MM.1S (cell line): Measurements from ENCODE around the gene SV2B.

ENCODE experiments used
- DNase-seq: peaks from one replicate; pipeline ENCODE4 v3.0.0-alpha.2; 2015
- H2AFZ ChIP-seq: fragments of 300-600 bp; sonication (generic); 2 replicates; pipeline ENCODE4 v1.6.0; 2016; ENCODE audit warnings: antibody characterized with exemption, low read length
- H3F3A ChIP-seq: fragments of 300-600 bp; sonication (generic); 2 replicates; pipeline ENCODE4 v1.6.1; 2016; ENCODE audit warnings: mild to moderate bottlenecking, antibody characterized with exemption, low read length, moderate library complexity, mixed read lengths; ENCODE audit not compliant: insufficient read depth
- H3K27ac ChIP-seq: fragments of 300-600 bp; sonication (generic); 2 replicates; pipeline ENCODE4 v1.5.1; 2016; ENCODE audit warnings: mild to moderate bottlenecking, low read length
- H3K27me3 ChIP-seq: fragments of 300-600 bp; sonication (generic); replicated peaks from 2 replicates; pipeline ENCODE4 v1.6.0; 2016; ENCODE audit warnings: low read length; ENCODE audit not compliant: insufficient read depth
- H3K36me3 ChIP-seq: fragments of 300-600 bp; sonication (generic); replicated peaks from 2 replicates; pipeline ENCODE4 v1.6.1; 2016; ENCODE audit warnings: mild to moderate bottlenecking, low read length, mixed read lengths; ENCODE audit not compliant: insufficient read depth
- H3K4me1 ChIP-seq: fragments of 300-600 bp; sonication (generic); 2 replicates; pipeline ENCODE4 v1.6.1; 2016; ENCODE audit warnings: low read length, mixed read lengths
- H3K4me2 ChIP-seq: fragments of 300-600 bp; sonication (generic); 2 replicates; pipeline ENCODE4 v1.6.0; 2016; ENCODE audit warnings: low read depth, low read length
- H3K4me3 ChIP-seq: fragments of 300-600 bp; sonication (generic); 2 replicates; pipeline ENCODE4 v1.5.1; 2016; ENCODE audit warnings: low read length, mixed read lengths
- H3K79me2 ChIP-seq: fragments of 300-600 bp; sonication (generic); 2 replicates; pipeline ENCODE4 v1.6.1; 2016; ENCODE audit warnings: mixed run types, low read length, mixed read lengths
- H3K9ac ChIP-seq: fragments of 300-600 bp; sonication (generic); 2 replicates; pipeline ENCODE4 v1.6.1; 2016; ENCODE audit warnings: low read length, mixed read lengths
- H3K9me2 ChIP-seq: fragments of 300-600 bp; sonication (generic); replicated peaks from 2 replicates; pipeline ENCODE4 v1.6.1; 2016; ENCODE audit warnings: mild to moderate bottlenecking, low read length, mixed read lengths; ENCODE audit not compliant: insufficient read depth
- H3K9me3 ChIP-seq: fragments of 300-600 bp; sonication (generic); replicated peaks from 2 replicates; pipeline ENCODE4 v1.6.1; 2016; ENCODE audit warnings: mild to moderate bottlenecking, low read length, mixed read lengths; ENCODE audit not compliant: insufficient read depth
- H4K20me1 ChIP-seq: fragments of 300-600 bp; sonication (generic); 2 replicates; pipeline ENCODE4 v1.6.1; 2016; ENCODE audit warnings: mild to moderate bottlenecking, low read length, moderate library complexity, mixed read lengths; ENCODE audit not compliant: insufficient read depth
- EZH2 ChIP-seq: fragments of 300-600 bp; sonication (generic); optimal IDR thresholded peaks from 2 replicates; pipeline ENCODE3; 2017; ENCODE audit warnings: low read depth, mild to moderate bottlenecking, antibody characterized with exemption, low read length, mixed read lengths
- EZH2phosphoT487 ChIP-seq: fragments of 300-600 bp; sonication (generic); IDR thresholded peaks from 2 replicates; pipeline ENCODE4 v1.6.1; 2018; ENCODE audit warnings: antibody characterized with exemption, low read length
- TF ChIP-seq, protein P1 (sequence below): fragments of 300-600 bp; sonication (generic); IDR thresholded peaks from 2 replicates; pipeline ENCODE4 v1.5.1; 2016; ENCODE audit warnings: antibody characterized with exemption, low read length, mixed read lengths

SV2B gene

GRCh38 chr15:91113030-91113429 lies 13.0 kb downstream of the SV2B start:
- no peak overlapping the region for H2AFZ ChIP-seq
- no peak for TF ChIP-seq EZH2
- no peak for TF ChIP-seq EZH2phosphoT487
- TF ChIP-seq, protein P1, sequence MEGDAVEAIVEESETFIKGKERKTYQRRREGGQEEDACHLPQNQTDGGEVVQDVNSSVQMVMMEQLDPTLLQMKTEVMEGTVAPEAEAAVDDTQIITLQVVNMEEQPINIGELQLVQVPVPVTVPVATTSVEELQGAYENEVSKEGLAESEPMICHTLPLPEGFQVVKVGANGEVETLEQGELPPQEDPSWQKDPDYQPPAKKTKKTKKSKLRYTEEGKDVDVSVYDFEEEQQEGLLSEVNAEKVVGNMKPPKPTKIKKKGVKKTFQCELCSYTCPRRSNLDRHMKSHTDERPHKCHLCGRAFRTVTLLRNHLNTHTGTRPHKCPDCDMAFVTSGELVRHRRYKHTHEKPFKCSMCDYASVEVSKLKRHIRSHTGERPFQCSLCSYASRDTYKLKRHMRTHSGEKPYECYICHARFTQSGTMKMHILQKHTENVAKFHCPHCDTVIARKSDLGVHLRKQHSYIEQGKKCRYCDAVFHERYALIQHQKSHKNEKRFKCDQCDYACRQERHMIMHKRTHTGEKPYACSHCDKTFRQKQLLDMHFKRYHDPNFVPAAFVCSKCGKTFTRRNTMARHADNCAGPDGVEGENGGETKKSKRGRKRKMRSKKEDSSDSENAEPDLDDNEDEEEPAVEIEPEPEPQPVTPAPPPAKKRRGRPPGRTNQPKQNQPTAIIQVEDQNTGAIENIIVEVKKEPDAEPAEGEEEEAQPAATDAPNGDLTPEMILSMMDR: no peak
- no peaks in the 10 kb centered on the region for H3K79me2 ChIP-seq
- no peak for DNase-seq
- H3K4me3 ChIP-seq: no peak overlapping the region
- no peaks in the 10 kb centered on the region for H3K27me3 ChIP-seq
- 0 out of 2 replicates have a peak, but pooled peaks cover 3% of the 10 kb centered on the region for H3K4me1 ChIP-seq
- no peaks in the 10 kb centered on the region for H3K9me3 ChIP-seq
- no peaks in the 10 kb centered on the region for H4K20me1 ChIP-seq
- H3K36me3 ChIP-seq: no peaks in the 10 kb centered on the region
- H3K27ac ChIP-seq: no peak overlapping the region
- H3K4me2 ChIP-seq: no peak overlapping the region
- H3K9me2 ChIP-seq: no peaks in the 10 kb centered on the region
- no peaks in the 10 kb centered on the region for H3F3A ChIP-seq
- no peak overlapping the region for H3K9ac ChIP-seq

DNA sequence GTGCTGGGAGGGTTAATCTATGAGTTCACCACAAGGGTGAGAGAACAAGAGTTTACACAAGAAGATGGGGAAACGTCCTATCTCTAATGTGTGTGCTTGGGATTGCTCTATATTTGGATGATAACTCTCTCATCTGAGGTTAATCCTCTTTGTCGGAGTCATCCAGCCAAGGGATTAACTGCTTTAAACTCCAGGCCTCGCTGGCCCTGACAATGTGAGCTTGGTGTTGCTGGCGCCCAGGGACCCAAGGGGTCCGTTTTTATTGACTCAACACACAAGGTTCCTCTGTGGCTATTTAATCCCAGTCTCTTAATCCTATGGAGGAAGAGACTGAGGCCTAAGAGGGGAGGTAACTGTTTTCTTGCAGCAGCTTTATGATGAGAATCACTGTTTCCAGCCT lies 14.2 kb downstream of the SV2B start:
- Histone ChIP-seq H3F3A (no peaks in the 10 kb centered on the region), H3K27ac (no peak overlapping the region), H3K9ac (no peak overlapping the region), H3K79me2 (no peaks in the 10 kb centered on the region), H3K36me3 (no peaks in the 10 kb centered on the region), H3K9me3 (no peaks in the 10 kb centered on the region), H3K4me1 (0 out of 2 replicates have a peak, but pooled peaks cover 3% of the 10 kb centered on the region), H2AFZ (no peak overlapping the region), H4K20me1 (no peaks in the 10 kb centered on the region), H3K4me2 (no peak overlapping the region), H3K27me3 (no peaks in the 10 kb centered on the region), H3K9me2 (no peaks in the 10 kb centered on the region), H3K4me3 (no peak overlapping the region)
- TF ChIP-seq, protein P1: no peak
- TF ChIP-seq EZH2 (no peak), EZH2phosphoT487 (no peak)
- no peak for DNase-seq

DNA sequence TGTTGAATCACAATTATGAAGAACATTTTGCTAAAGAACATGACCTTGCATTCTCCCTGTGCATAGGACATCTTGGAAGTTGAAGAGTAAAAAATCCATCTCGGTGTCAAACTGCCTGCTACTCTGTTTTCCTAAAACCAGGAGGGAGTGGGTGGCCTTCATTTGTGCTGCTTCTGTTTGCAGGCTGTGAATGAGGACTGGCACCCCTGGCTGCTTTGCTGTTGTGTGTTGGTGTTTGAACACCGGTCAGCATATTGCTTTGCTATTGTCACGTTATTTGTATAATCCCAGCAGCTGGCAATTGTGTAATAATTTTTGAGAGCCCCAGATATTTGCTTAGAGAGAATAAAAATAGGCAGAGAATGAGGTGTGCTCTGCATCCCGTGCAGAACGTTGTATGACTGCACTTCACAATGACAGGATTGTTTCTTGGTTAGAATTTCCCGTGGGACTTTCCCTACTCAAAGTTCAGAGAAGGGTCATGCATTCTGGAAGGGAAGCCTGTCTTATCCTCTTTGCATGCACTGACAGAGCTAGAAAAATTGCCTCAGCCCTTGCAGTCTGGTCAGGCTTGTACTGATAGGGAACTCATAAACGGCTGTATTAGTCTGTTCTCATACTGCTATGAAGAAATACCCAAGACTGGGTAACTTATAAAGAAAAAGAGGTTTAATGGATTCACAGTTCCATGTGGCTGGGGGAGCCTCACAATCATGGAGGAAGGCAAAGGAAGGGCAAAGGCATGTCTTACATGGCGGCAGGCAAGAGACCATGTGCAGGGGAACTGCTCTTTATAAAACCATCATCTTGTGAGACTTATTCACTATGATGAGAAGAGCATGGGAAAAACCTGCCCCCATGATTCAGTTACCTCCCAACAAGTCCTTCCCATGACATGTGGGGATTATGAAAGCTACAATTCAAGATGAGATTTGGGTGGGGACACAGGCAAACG lies 16.3 kb downstream of the SV2B start:
- no peak overlapping the region for H3K9ac ChIP-seq
- H3K4me1 ChIP-seq: 0 out of 2 replicates have a peak, but pooled peaks cover 3% of the 10 kb centered on the region
- H3K9me2 ChIP-seq: no peaks in the 10 kb centered on the region
- H3F3A ChIP-seq: no peaks in the 10 kb centered on the region
- no peaks in the 10 kb centered on the region for H3K27me3 ChIP-seq
- H3K4me2 ChIP-seq: no peak overlapping the region
- no peak overlapping the region for H3K27ac ChIP-seq
- no peaks in the 10 kb centered on the region for H3K79me2 ChIP-seq
- peak; percentile 73 for DNase-seq
- no peak overlapping the region for H3K4me3 ChIP-seq
- H2AFZ ChIP-seq: no peak overlapping the region
- TF ChIP-seq EZH2phosphoT487: no peak
- TF ChIP-seq, protein P1: no peak
- TF ChIP-seq EZH2: no peak
- H3K36me3 ChIP-seq: no peaks in the 10 kb centered on the region
- no peaks in the 10 kb centered on the region for H4K20me1 ChIP-seq
- H3K9me3 ChIP-seq: no peaks in the 10 kb centered on the region
